K562 (cell line): ENCODE data around the gene PPEF2. TPM values are rescaled to one million over a fixed set of nuclear protein-coding genes. Genes with fewer than 3 reads are reported as not detected.

Experiments used
- CBFB ChIP-seq: sonication (generic); formaldehyde crosslinking; IDR thresholded peaks from 2 replicates; pipeline ENCODE4 v1.4.0; 2020; ENCODE audit warnings: mild to moderate bottlenecking, missing genetic modification reagents
- DDX20 ChIP-seq: fragments of 450-650 bp; IDR thresholded peaks from 2 replicates; pipeline ENCODE4 v1.6.1; 2016; ENCODE audit warnings: missing genetic modification characterization, low read depth, mild to moderate bottlenecking, missing compliant biosample characterization, moderate library complexity
- FOXK1 ChIP-seq: sonication (generic); formaldehyde crosslinking; IDR thresholded peaks from 2 replicates; pipeline ENCODE4 v1.8.0; 2022; ENCODE audit warnings: missing genetic modification reagents, mild to moderate bottlenecking, borderline replicate concordance
- GABPA ChIP-seq: fragments of 200-800 bp; sonication (Bioruptor generic); conservative IDR thresholded peaks from 2 replicates; pipeline ENCODE4 v1.6.1; 2016; ENCODE audit warnings: low read depth, missing genetic modification characterization, missing compliant biosample characterization
- NELFE ChIP-seq: IDR thresholded peaks from 2 replicates; pipeline ENCODE4 v1.6.1; 2011; ENCODE audit warnings: mild to moderate bottlenecking; ENCODE audit not compliant: insufficient read depth, insufficient read length
- POLR2AphosphoS5 ChIP-seq: IDR thresholded peaks from 2 replicates; pipeline ENCODE4 v1.6.1; 2011; ENCODE audit warnings: mild to moderate bottlenecking, low read depth, low read length, moderate library complexity; ENCODE audit not compliant: control insufficient read depth, insufficient read depth
- RUNX1 ChIP-seq: sonication (generic); IDR thresholded peaks from 2 replicates; pipeline ENCODE4 v1.6.1; 2016; ENCODE audit warnings: antibody characterized with exemption, low read depth
- SLC30A9 ChIP-seq: fragments of 250-450 bp; sonication (Bioruptor Pico); IDR thresholded peaks from 2 replicates; pipeline ENCODE4 v1.8.0; 2022; ENCODE audit warnings: mild to moderate bottlenecking, moderate library complexity
- STAT5B ChIP-seq: fragments of 250-450 bp; sonication (Bioruptor Pico); IDR thresholded peaks from 2 replicates; pipeline ENCODE4 v1.8.0; 2021; ENCODE audit warnings: mild to moderate bottlenecking, inconsistent platforms
- TEAD2 ChIP-seq: fragments of 450-650 bp; IDR thresholded peaks from 2 replicates; pipeline ENCODE4 v1.6.1; 2016; ENCODE audit warnings: missing genetic modification characterization, control low read depth, missing compliant biosample characterization
- TSC22D4 ChIP-seq: fragments of 450-650 bp; IDR thresholded peaks from 2 replicates; pipeline ENCODE4 v1.6.1; 2016; ENCODE audit warnings: missing genetic modification characterization, missing biosample characterization, control low read depth
- ZNF407 ChIP-seq: fragments of 450-650 bp; IDR thresholded peaks from 2 replicates; pipeline ENCODE4 v1.6.1; 2016; ENCODE audit warnings: low read depth
- ZNF717 ChIP-seq: fragments of 250-450 bp; sonication (Bioruptor Pico); IDR thresholded peaks from 2 replicates; pipeline ENCODE4 v1.5.0; 2021
- ZSCAN32 ChIP-seq: fragments of 450-650 bp; formaldehyde crosslinking; IDR thresholded peaks from 2 replicates; pipeline ENCODE4 v1.4.0; 2020; ENCODE audit warnings: mild to moderate bottlenecking, moderate library complexity
- polyA plus RNA-seq, 8 experiments: library from polyadenylated mRNA; depleted of rRNA in 4 of 8; stranded (reverse) in 5 of 8; unstranded in 3 of 8; fragments of >200 nt; fragmentation: Nextera tagmentation in 2 of 8; fragmentation: Illumina TruSeq in 1 of 8; extraction: Ambion mirVana in 2 of 8; extraction: Trizol in 1 of 8; gene quantifications; 2 replicates each; pipeline versions ENCODE4 v1.2.1 to v1.2.3, GENCODE V29; 2011 to 2014; ENCODE audit warnings: inconsistent platforms in 1 of 8, missing spikeins in 1 of 8
- total RNA-seq, 7 experiments: library from RNA; depleted of rRNA in 6 of 7; stranded (reverse); fragments of >200 nt in 6 of 7; fragmentation: Illumina TruSeq in 2 of 7; extraction: Trizol in 2 of 7; gene quantifications; 2 replicates each; pipeline versions ENCODE4 v1.2.1 to v1.2.3, GENCODE V29; 2011 to 2021; ENCODE audit warnings: low replicate concordance in 1 of 7
- TF ChIP-seq, protein P1 (sequence below), 3 experiments: fragments of 200-800 bp in 1 of 3; sonication (Bioruptor generic) in 1 of 3; sonication (generic) in 1 of 3; formaldehyde crosslinking in 1 of 3; IDR thresholded peaks; 2 replicates each; pipeline versions ENCODE4 v1.6.1 to v1.8.0; 2016 to 2022; ENCODE audit warnings: mild to moderate bottlenecking in 2 of 3, missing compliant biosample characterization in 2 of 3, missing genetic modification characterization in 2 of 3, missing genetic modification reagents in 1 of 3

PPEF2 gene
- total and polyA plus RNA-seq, 9 of the 15 experiments (the other 6 are each of a cell fraction or from before 2014, with no cell fraction given), result not detected

GRCh38 chr4:75939890-75940691 is 37.8 kb upstream of the PPEF2 start (continued):
- TF ChIP-seq ZNF407 (no peak), NELFE (no peak), DDX20 (tag) (no peak), STAT5B (no peak), ZSCAN32 (CRISPR knock-in tag) (no peak), TEAD2 (tag) (no peak), ZNF717 (CRISPR knock-in tag) (no peak), SLC30A9 (CRISPR knock-in tag) (no peak), TSC22D4 (tag) (no peak), FOXK1 (0 out of 2 replicates have a peak, but pooled peaks have one; percentile 54), POLR2AphosphoS5 (no peak), CBFB (CRISPR knock-in tag) (0 out of 2 replicates have a peak, but pooled peaks have one; percentile 22), RUNX1 (no peak), GABPA (tag) (peak; percentile 44)
- TF ChIP-seq, protein P1, sequence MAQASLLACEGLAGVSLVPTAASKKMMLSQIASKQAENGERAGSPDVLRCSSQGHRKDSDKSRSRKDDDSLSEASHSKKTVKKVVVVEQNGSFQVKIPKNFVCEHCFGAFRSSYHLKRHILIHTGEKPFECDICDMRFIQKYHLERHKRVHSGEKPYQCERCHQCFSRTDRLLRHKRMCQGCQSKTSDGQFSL (CRISPR knock-in tag; IDR thresholded peaks at IDR 0.05), result peak; percentile 38; the same call in 1 of the 2 replicates
- TF ChIP-seq, protein P1 (tag; IDR thresholded peaks at IDR 0.05), result no peak
